Right ventricle myocardium superior (tissue), 1 donor: Measurements from ENCODE around the gene NUP35. TPM values are rescaled to one million over a fixed set of nuclear protein-coding genes. Genes with fewer than 3 reads are reported as not detected.

Source experiments
- ATAC-seq: fragments of 200-7000 bp; cut with Tn5 transposase; one replicate; pipeline ENCODE4 v1.9.1; 2020; ENCODE audit warnings: mild to moderate bottlenecking; ENCODE audit not compliant: poor library complexity
- DNase-seq: peaks from one replicate; pipeline ENCODE4 v3.0.0-alpha.2; 2020
- intact Hi-C: fragments of 100-400 bp; cut with DNase I; formaldehyde crosslinking; loops from one replicate; pipeline ENCODE4 v1.11.2; 2022
- long read RNA-seq: library from polyadenylated mRNA; unstranded; transcript quantifications from one replicate; pipeline ENCODE4 v2.0.0, GENCODE V29; 2021
- total RNA-seq: library from RNA; stranded (reverse); fragmentation: NEBNext Ultra II Directional; extraction: Animal tissue kit (Norgen Biotek cat#: 25700); gene quantifications from one replicate; pipeline ENCODE4 v1.2.1, GENCODE V29; 2021
- donor health status: DM: no; HTN: yes; CAD: no; lungs with severe emphysema.

Gene NUP35, protein sequence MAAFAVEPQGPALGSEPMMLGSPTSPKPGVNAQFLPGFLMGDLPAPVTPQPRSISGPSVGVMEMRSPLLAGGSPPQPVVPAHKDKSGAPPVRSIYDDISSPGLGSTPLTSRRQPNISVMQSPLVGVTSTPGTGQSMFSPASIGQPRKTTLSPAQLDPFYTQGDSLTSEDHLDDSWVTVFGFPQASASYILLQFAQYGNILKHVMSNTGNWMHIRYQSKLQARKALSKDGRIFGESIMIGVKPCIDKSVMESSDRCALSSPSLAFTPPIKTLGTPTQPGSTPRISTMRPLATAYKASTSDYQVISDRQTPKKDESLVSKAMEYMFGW
- 9.6 TPM for total RNA-seq
- long read RNA-seq, transcript NUP35-201 (9 exons, 1,633 nt), result major isoform, 9 of 9 reads
- long read RNA-seq, partial matches to known transcripts, result 0 of 9 reads
- long read RNA-seq, other reads (novel, unspliced or antisense), result 0 of 9 reads

DNA sequence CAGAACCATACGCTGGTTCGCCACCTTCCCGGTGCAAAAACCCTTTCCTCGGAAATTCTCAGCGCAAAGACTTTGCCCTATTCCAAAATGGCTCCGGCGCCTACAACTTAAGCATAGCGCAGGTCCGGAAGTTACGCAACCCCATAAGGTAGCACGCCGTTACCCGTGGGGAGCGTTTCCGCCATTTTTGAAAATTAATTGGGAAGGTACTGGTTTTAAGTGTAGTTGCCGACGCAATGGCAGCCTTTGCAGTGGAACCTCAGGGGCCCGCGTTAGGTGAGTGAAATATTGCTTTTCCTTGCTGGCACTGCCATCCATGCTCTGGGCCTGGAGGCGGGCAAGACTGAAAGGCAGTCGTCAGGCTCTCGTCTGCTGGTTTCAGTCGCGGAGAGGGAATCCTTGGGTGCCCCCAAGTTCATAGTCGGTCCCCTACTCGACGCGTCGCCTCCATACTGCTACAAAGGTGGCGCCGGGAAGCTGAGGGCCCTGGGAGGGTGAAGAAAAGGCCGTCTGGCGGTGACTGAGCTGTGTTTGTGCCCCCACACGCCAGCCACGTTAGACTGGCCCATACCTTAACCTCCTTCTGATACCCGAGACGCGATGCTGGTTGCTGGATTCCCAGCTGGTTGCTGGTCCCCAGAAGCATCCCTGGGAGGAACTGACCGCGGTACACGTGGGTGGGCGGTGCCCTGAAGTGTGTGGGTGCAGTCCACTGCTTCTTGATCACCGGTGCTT, at the start of gene NUP35:
TSS of gene NUP35 (plus strand) at position 222 of the 735 bp plus-strand sequence. CDS start at position 237, 15 bp downstream.
- ATAC-seq (peak; percentile 99), DNase-seq (peak; percentile 89)
- intact Hi-C loops, result no loop called here

DNA sequence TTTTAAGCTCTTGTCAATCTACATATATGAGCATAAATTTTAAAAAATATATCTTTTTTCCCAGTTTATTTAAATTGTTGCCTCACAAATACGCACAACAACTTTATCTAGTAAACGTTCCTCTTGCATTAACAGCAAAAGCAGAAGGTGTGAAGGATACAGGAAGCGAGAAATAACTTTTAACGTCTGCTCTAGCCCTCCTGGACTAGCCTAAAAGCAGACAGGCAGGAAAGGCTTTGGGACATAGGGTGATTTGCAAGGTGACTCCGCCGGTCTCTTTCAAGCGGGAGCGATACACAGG, 46.1 kb upstream of the NUP35 start:
- no peak for DNase-seq
- peak; percentile 79 for ATAC-seq
- intact Hi-C loops, result no loop called here

DNA sequence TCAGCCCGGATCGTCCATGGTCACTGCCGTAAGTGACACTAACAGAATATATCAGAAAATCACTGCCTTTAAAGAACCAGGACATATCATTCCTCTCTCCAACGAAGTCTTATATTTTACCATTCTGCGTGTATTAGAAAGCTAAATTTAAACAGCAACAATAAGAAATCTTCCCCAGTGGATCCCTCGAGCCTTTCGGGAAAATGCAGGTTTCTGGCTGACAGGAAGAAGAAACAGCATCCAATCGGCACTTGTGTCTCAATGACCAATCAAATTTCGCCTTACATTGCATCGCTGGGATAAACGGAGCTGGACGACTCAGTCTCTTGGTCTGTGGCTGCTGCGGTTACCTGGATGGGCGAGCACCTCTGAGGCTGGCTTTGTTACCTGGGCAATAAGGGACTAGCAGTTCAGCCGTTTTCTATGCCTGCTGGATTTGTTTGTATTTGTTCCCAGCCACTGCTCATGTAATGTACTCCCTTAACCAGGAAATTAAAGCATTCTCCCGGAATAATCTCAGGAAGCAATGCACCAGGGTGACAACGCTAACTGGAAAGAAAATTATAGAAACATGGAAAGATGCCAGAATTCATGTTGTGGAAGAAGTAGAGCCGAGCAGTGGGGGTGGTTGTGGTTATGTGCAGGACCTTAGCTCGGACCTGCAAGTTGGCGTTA, 45.6 kb upstream of the NUP35 start, which contains the start of gene DUSP19:
TSS of gene DUSP19 (plus strand) at position 284 of the 675 bp plus-strand sequence. CDS start at position 471, 187 bp downstream.
- intact Hi-C loops, result no loop called here
- DNase-seq (peak; percentile 79), ATAC-seq (peak; percentile 96)

DNA sequence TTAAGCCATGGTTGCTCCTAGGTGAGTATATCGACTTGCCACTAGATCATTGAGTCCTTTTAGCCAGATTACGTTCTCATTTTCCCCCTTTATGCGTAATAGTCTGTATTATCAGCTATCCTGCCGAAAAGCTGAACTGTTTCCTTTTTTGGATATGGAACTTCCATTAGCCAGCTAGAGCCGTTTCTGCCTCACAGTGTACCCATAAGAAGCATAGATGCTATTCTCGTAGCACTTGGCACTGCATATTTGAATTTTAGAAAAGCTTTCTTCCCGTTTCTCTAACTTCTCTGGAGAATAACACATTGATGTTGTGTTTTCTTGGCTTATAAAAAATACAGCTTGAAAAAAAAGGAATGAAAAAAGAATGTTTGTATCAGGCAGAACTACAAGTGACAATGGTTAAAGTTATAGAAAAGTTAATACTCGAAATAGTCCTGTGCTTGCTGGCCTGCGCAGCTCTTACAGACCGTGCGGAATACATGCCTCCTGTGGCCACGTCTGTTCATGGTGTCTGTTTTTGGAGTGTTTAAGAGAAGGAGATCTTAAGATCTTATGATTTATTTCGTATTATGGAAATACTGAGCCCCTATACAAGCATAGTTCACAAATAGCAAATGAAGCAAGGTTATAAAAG, 45.0 kb upstream of the NUP35 start:
- ATAC-seq (peak; percentile 78), DNase-seq (peak; percentile 52)
- intact Hi-C loops, result no loop called here

DNA sequence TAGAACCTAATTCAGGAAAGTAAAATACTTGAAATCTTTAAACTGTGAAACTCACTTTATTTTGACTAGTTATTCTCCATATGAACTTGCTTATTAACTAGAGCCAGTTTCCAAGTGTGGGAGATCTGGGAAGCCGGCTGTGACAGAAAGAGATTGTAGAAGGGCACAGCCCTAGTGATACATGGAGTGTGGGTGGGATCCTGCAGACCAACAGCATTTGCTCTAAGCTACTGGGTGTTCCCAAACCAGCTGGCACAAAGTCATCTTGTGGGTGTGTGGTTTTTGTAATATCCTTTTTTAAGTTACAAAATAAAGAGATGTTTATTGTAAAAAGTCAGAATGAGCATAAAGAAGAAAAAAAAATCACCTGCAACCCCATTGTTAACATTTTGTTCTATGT, 42.3 kb upstream of the NUP35 start:
- intact Hi-C loops, result no loop called here
- no peak for ATAC-seq
- no peak for DNase-seq

DNA sequence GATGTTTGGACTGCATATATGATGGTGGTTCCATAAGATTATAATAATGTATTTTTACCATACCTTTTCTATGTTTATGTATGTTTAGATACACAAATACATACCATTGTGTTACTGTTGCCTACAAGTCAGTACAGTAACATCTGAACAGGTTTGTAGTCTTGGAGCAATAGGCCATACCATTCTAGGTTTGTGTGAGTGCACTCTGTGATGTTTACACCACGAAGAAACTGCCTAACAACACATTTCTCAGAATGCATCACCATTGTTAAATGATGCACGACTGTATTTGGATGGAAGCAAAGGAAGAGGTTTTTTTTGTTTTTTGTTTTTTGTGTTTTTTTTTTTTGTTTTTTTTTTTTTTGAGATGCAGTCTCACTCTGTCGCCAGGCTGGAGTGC, 36.2 kb upstream of the NUP35 start:
- intact Hi-C loops, result no loop called here
- no peak for ATAC-seq
- no peak for DNase-seq

DNA sequence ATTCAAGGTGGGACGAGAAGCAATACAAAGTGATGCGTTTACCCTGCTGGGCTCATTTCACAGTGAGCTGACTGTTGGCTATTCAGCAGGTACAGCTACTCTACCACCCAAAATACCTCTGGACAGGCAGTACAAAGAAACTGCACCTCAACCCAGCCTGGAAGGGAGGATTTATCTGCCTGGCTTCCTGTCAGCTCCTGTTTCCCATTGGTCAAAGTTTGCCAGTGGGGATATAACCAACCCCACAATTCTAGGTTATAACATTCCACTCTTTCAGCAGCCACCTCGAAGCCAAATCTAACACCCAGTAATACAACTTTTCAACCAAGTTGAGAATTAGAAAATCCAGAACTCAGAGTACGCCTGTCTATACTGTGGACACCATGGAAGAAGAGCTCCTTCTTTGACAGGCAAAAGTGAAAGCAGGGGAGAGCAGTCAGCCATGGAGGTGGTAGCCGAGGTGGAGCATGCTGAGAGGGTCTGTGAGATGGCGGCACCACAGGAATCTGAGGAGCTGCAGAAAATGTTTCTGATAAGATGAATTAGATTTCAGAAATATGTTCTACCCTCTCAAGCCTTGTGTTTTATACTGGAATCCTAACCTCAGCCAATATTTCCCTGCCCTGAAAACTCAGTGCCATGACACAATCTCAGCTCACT, 34.9 kb upstream of the NUP35 start:
- ATAC-seq, result no peak
- intact Hi-C loops, result no loop called here
- DNase-seq, result no peak

DNA sequence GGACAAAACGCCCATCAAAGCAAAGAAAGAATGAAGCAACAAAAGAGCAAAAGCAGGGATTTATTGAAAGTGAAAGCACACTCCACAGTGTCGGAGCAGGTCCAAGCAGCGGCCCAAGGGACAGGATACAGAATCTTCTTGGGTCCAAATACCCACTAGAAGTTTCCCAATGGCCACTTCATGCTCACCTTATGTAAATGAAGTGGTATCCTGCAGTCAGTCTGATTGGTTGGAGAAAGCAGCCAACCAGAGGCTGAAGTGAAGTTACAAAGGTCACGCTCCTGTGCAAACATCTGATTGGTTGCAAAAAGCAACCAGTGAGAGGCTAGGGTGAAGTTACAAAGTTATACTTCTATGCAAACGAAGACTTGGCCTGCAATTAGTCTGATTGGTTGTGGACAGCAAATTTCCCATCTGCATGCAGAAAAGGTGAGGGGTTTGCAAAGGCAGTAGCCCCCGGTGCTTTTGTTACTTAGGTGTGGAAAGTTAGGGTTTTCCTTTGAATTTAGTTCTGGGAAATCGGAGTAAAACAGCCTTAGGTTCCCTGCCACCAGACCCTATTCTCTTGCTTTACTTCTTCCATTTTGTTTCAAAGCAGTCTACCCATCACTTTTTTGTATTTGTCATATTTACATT, 32.8 kb upstream of the NUP35 start:
- ATAC-seq (no peak), DNase-seq (no peak)
- intact Hi-C loops, result no loop called here

DNA sequence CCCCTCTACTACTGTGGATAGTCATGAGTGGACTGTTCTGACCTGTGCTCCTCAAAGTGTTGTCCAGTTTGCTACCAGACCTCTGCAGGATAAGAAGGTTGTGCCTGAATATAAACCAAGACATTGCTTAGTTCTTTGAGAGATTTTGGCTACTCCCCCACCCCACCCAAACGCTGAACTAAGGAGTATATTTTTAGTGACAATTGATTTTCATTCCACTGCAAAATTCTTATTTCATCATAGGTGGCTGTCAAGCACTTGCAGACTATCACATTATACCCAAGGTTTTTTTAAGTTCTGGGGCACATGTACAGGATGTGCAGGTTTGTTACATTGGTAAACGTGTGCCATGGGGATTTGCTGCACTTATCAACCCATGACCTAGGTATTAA, 32.3 kb upstream of the NUP35 start:
- ATAC-seq, result no peak
- DNase-seq, result no peak
- intact Hi-C loops, result no loop called here

DNA sequence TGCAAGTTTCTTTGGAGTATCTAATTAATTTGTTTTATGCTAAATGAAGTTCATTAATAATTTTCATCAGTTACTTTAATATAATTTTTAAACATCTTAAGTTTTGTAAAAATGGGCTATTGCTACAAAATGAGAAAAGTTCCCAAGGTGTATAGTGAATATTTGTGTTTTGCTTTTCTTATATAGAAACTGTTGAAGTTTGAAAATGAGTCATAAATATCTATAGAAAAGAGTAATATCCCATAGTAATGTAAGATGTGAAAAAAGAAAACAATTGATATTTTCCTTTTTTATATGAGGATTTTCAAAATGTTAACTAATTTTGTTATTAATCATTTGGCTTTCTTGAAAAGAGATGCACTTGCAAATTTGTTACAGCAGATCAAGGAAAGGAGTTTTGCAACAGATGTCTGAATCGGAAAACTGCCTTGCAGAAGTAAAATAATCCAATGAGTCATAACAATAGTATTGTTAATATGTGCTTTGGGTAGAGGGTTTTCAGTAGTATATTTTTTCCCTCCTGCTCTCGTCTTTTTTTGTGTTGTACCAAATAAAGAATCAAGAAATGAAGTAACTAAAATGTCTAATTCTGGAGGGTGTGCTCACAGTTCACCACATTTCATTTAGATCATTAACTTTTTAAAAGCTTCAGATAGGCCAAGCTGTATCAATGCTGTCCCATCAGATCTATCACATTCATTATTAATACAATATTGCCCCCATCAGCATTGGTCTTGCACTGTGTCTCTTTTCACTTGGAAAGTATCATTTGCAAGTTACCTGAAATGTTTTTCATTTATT, 30.2 kb upstream of the NUP35 start:
- DNase-seq, result no peak
- intact Hi-C loops, result no loop called here
- ATAC-seq, result no peak

DNA sequence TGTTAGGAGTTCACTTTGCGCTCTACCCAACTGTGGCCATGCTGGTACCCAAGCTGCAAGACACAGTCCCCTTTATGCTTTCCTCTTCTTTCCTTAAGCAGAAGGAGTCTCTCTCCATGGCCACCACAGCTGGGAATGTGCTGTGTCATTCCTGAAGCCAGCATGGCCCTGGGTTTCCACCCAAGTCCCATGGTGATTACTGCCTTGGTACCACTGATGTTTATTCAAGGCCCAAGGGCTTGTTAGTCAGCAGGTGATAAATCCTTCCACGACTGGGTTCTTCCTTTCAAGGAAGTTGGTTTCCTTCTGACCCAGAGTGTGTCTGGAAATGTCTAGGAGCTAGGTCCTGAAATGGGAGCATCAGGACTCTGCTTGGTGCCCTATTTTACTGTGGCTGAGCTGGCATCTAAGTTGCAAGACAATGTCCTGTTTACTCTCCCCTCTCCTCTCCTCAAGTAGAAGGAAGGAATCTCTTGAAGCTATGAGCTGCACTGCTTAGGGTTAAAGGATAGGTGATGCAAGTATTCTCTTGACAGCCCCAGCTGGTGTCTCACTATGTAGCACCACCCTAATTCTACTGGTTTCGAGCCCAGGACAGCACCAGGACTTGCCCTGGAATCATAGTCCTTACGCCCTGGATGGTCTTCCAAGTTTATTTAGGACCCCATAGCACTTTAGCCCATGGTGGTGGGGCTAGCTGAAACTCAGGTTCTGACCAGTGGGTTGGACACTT, 18.7 kb upstream of the NUP35 start:
- DNase-seq (no peak), ATAC-seq (no peak)
- intact Hi-C loops, result no loop called here

DNA sequence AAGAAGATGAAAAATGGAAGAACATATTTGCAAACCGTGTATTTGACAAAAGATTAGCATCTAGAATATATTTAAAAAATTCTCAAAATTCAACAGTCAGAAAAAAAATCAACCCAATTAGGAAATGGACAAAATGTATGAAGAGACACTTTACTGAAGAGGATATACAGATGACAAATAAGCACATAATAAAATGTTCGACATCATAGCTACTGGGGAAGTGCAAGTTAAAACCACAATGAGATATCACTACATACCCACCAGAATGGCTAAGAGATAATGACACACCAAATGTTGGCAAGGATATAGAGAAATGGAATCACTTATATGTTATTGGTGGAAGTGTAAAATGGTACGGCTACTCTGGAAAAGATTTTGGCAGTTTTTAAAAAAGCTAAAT, 11.7 kb upstream of the NUP35 start:
- ATAC-seq (no peak), DNase-seq (no peak)
- intact Hi-C loops, result no loop called here

DNA sequence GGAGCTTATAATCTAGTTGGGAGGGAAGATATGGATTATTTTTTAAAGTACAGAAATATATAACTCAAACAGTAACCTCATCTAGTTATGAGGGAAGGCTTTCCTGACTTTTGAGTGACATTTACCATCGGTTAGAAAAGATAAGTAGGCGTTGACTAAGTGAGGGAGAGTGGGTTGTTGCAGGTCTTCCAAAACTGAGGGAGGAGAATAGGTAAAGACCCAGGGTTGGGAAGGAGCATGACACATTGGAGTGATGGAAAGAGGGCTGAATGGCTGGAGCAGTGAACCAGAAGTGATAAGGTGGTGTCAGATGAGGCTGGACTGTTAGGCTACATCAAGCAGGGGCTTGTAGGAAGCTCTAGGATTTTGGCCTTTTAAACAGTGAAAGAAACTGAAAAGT, 10.6 kb upstream of the NUP35 start:
- intact Hi-C loops, result no loop called here

DNA sequence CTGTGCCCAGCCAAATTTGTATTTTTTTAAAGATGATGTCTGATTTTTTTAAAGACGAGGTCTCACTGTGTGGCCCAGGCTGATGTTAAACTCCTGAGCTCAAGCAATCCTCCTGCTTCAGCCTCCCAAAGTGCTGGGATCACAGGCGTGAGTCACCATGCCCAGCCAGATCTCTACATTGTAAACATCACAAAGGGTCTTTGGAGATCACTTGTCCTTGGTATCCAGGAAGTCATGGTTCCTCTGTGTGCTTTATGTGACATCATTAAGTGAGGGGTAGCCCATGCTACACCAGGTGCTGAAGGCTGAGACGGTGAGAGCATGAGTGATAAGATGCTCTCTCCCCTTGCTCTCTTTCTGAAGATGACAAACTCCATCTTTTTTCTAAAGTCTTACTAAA, 7.0 kb upstream of the NUP35 start:
- intact Hi-C loops, result no loop called here
- no peak for DNase-seq
- ATAC-seq, result no peak

More for the DNA sequence above, 10.6 kb upstream of the NUP35 start:
- no peak for ATAC-seq
- no peak for DNase-seq

DNA sequence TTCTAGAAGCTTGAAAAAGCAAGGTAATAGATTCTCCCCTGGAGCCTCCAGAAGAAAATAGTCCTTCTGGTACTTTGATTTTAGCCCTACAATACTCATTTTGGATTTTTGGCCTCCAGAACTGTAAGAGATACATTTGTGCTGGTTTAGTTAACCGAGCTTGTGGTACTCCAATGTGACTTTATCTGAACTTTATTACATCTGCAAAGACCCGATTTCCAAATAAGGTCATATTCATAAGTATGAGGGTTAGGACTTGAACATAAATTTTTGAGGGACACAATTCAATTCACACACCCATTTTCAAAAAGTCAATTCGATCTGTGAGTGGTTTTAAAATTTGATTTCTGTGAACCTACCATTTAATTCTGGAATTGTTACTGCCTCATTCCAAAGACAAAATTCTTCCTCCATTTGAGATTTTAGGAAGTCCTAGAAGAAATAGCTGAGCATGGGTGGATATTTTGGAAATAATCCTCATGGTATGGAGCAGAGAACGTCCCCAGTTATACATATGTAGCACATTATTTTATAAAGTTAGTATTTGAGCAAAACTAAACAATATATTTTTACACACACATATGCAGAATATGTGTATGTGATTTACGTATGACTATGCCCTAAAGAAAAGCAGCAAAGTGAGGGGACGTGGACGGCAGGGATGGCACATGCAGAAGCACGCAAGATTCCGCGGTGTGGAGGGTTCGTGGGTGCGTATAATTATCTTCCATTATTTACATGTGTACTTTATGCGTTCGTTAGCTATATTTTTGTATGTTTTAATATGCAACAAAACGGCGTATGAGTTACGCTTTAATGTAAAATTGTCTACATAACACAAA, 905 bp upstream of the NUP35 start:
- ATAC-seq (peak; percentile 22), DNase-seq (no peak)
- intact Hi-C loops, result no loop called here

DNA sequence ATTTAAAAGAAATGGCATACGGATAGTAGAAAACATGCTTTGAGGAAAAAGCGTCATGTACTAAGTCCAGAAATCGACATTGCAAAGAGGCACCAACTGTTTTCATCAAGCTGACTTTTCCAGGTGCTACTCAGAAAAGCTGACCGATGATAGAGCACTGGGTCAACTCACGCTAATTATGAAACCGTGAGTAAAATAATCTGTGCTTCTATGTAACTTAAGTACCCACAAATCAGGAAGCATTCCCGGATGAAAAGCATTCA, 353 bp upstream of the NUP35 start:
- peak; percentile 65 for ATAC-seq
- intact Hi-C loops, result no loop called here
- DNase-seq, result no peak
